ENCODE results near the gene ARHGAP6. TPM values are rescaled to one million over a fixed set of nuclear protein-coding genes. Genes with fewer than 3 reads are reported as not detected.

The ARHGAP6 gene
- polyA plus RNA-seq, 3 donors = 0.31 to 1.1 (median 0.40) TPM

- WGBS (ENCODE audit: insufficient coverage) = no CpG with 5 or more reads among the region's 3 CpGs
- H3K79me2 ChIP-seq (ENCODE audit: insufficient read depth, low read length) = no peaks in the 10 kb centered on the region
- H3K27me3 Mint-ChIP-seq (ENCODE audit: low read depth in 3 of 3) = peaks cover 0 to 1% (median 0%) of the 10 kb centered on the region in 3 donors
- H2AFZ ChIP-seq (ENCODE audit: insufficient read depth, low read depth, low read length, poor library complexity, severe bottlenecking) = no peak overlapping the region
- H3K36me3 ChIP-seq (replicated peaks in 1 of 2; ENCODE audit: control insufficient read depth in 1 of 2, insufficient read depth in 2 of 2, low read length in 2 of 2) = no peaks in the 10 kb centered on the region
- DNase-seq = no peak
- H3K27ac ChIP-seq (ENCODE audit: low read depth in 1 of 2, low read length in 2 of 2) = no peak overlapping the region
- H3K9ac ChIP-seq (ENCODE audit: insufficient read depth, low read length, poor library complexity, severe bottlenecking) = no peak overlapping the region
- no peaks in the 10 kb centered on the region for H3K4me1 ChIP-seq (ENCODE audit: control insufficient read depth in 1 of 2, insufficient read depth in 2 of 2, low read length in 2 of 2)
- peaks cover 0 to 10% (median 5%) of the 10 kb centered on the region in 7 donors for H3K9me3 Mint-ChIP-seq
- H3K36me3 Mint-ChIP-seq = no peaks in the 10 kb centered on the region
- intact Hi-C loops (cut with micrococcal nuclease) = no loop called here
- no peaks in the 10 kb centered on the region for H3K9me3 ChIP-seq (replicated peaks in 1 of 2; ENCODE audit: control insufficient read depth in 1 of 2, insufficient read depth in 1 of 2, low read length in 2 of 2)
- H3K4me3 Mint-ChIP-seq = no peak overlapping the region
- H3K4me2 ChIP-seq (replicated peaks; ENCODE audit: extremely low read depth, low read length, poor library complexity, severe bottlenecking) = no peak overlapping the region
- no peaks in the 10 kb centered on the region for H3K27me3 ChIP-seq (ENCODE audit: control insufficient read depth in 2 of 2, insufficient read depth in 2 of 2, low read length in 2 of 2)
- no peak for TF ChIP-seq CTCF (IDR thresholded peaks at IDR 0.05)
- H4K20me1 ChIP-seq (ENCODE audit: insufficient read depth, low read length) = no peaks in the 10 kb centered on the region
- H3K27ac Mint-ChIP-seq = no peak overlapping the region
- no peak overlapping the region for H3K4me3 ChIP-seq (replicated peaks in 1 of 3; ENCODE audit: low read depth in 2 of 3, low read length in 3 of 3)
- no peaks in the 10 kb centered on the region for H3K4me1 Mint-ChIP-seq
These were observed 337.6 kb downstream of the ARHGAP6 start for GRCh38 chrX:11328134-11328533.

GRCh38 chrX:11321986-11322385 lies 343.7 kb downstream of the ARHGAP6 start:
- Mint-ChIP-seq H3K27ac (no peak overlapping the region), H3K4me1 (no peaks in the 10 kb centered on the region), H3K27me3 (ENCODE audit: low read depth in 3 of 3) (peaks cover 0 to 1% (median 0%) of the 10 kb centered on the region in 3 donors), H3K36me3 (no peaks in the 10 kb centered on the region), H3K4me3 (no peak overlapping the region), H3K9me3 (peaks cover 0 to 9% (median 6%) of the 10 kb centered on the region in 7 donors)
- Histone ChIP-seq H3K4me2 (replicated peaks; ENCODE audit: extremely low read depth, low read length, poor library complexity, severe bottlenecking) (no peak overlapping the region), H3K4me1 (ENCODE audit: control insufficient read depth in 1 of 2, insufficient read depth in 2 of 2, low read length in 2 of 2) (no peaks in the 10 kb centered on the region), H4K20me1 (ENCODE audit: insufficient read depth, low read length) (no peaks in the 10 kb centered on the region), H3K27ac (ENCODE audit: low read depth in 1 of 2, low read length in 2 of 2) (no peak overlapping the region), H3K79me2 (ENCODE audit: insufficient read depth, low read length) (no peaks in the 10 kb centered on the region), H3K36me3 (replicated peaks in 1 of 2; ENCODE audit: control insufficient read depth in 1 of 2, insufficient read depth in 2 of 2, low read length in 2 of 2) (no peaks in the 10 kb centered on the region), H3K9ac (ENCODE audit: insufficient read depth, low read length, poor library complexity, severe bottlenecking) (no peak overlapping the region), H3K4me3 (replicated peaks in 1 of 3; ENCODE audit: low read depth in 2 of 3, low read length in 3 of 3) (no peak overlapping the region), H3K9me3 (replicated peaks in 1 of 2; ENCODE audit: control insufficient read depth in 1 of 2, insufficient read depth in 1 of 2, low read length in 2 of 2) (no peaks in the 10 kb centered on the region), H2AFZ (ENCODE audit: insufficient read depth, low read depth, low read length, poor library complexity, severe bottlenecking) (no peak overlapping the region), H3K27me3 (ENCODE audit: control insufficient read depth in 2 of 2, insufficient read depth in 2 of 2, low read length in 2 of 2) (peaks cover 0 to 2% of the 10 kb centered on the region in 2 donors)
- intact Hi-C loops (cut with micrococcal nuclease) = no loop called here
- TF ChIP-seq CTCF (IDR thresholded peaks at IDR 0.05) = no peak
- WGBS (ENCODE audit: insufficient coverage) = no CpG with 5 or more reads among the region's 2 CpGs
- no peak for DNase-seq
